ENCODE results near the gene SHISA7. TPM values are rescaled to one million over a fixed set of nuclear protein-coding genes. Genes with fewer than 3 reads are reported as not detected.

The SHISA7 gene
- total RNA-seq, 1 donor from 2014 or later = not detected

- FAIRE-seq = no peak
Measured at GRCh38 chr19:55466241-55466614, 23.1 kb upstream of the SHISA7 start.

GRCh38 chr19:55465460-55466240, 22.6 kb upstream of the SHISA7 start:
- H3K36me3 ChIP-seq (ENCODE audit: control insufficient read depth, insufficient read depth, low read length) = no peaks in the 10 kb centered on the region
- no peak for DNase-seq (ENCODE audit: low read depth)
- H3K27me3 ChIP-seq (ENCODE audit: control insufficient read depth, insufficient read depth, low read length) = no peaks in the 10 kb centered on the region
- TF ChIP-seq CTCF (IDR thresholded peaks at IDR 0.05; ENCODE audit: insufficient read depth, low read length, severe bottlenecking) = no peak
- H3K4me3 ChIP-seq (ENCODE audit: low read depth, low read length) = no peak overlapping the region
- FAIRE-seq = peak; percentile 47

More at GRCh38 chr19:55466241-55466614, 23.1 kb upstream of the SHISA7 start:
- Histone ChIP-seq H3K27me3 (ENCODE audit: control insufficient read depth, insufficient read depth, low read length) (no peaks in the 10 kb centered on the region), H3K36me3 (ENCODE audit: control insufficient read depth, insufficient read depth, low read length) (no peaks in the 10 kb centered on the region), H3K4me3 (ENCODE audit: low read depth, low read length) (no peak overlapping the region)
- no peak for TF ChIP-seq CTCF (IDR thresholded peaks at IDR 0.05; ENCODE audit: insufficient read depth, low read length, severe bottlenecking)
- DNase-seq (ENCODE audit: low read depth) = no peak

GRCh38 chr19:55464662-55465054, 21.6 kb upstream of the SHISA7 start, which contains the start of gene C19orf85:
TSS of gene C19orf85 (minus strand) at chr19:55464751. CDS start at chr19:55464554, 197 bp downstream.
- no peak for DNase-seq (ENCODE audit: low read depth)
- TF ChIP-seq CTCF (IDR thresholded peaks at IDR 0.05; ENCODE audit: insufficient read depth, low read length, severe bottlenecking) = no peak
- Histone ChIP-seq H3K36me3 (ENCODE audit: control insufficient read depth, insufficient read depth, low read length) (no peaks in the 10 kb centered on the region), H3K27me3 (ENCODE audit: control insufficient read depth, insufficient read depth, low read length) (no peaks in the 10 kb centered on the region), H3K4me3 (ENCODE audit: low read depth, low read length) (no peak within 1 kb of the TSS)
- no peak for FAIRE-seq

- no peak for TF ChIP-seq CTCF (IDR thresholded peaks at IDR 0.05; ENCODE audit: insufficient read depth, low read length, severe bottlenecking)
- Histone ChIP-seq H3K4me3 (ENCODE audit: low read depth, low read length) (no peak overlapping the region), H3K36me3 (ENCODE audit: control insufficient read depth, insufficient read depth, low read length) (no peaks in the 10 kb centered on the region), H3K27me3 (ENCODE audit: control insufficient read depth, insufficient read depth, low read length) (no peaks in the 10 kb centered on the region)
- no peak for DNase-seq (ENCODE audit: low read depth)
- no peak for FAIRE-seq
Measured at GRCh38 chr19:55464039-55464661, 21.1 kb upstream of the SHISA7 start.

- H3K4me3 ChIP-seq (ENCODE audit: low read depth, low read length) = no peak overlapping the region
- H3K27me3 ChIP-seq (ENCODE audit: control insufficient read depth, insufficient read depth, low read length) = no peaks in the 10 kb centered on the region
- H3K36me3 ChIP-seq (ENCODE audit: control insufficient read depth, insufficient read depth, low read length) = no peaks in the 10 kb centered on the region
- DNase-seq (ENCODE audit: low read depth) (no peak), FAIRE-seq (no peak)
- TF ChIP-seq CTCF (IDR thresholded peaks at IDR 0.05; ENCODE audit: insufficient read depth, low read length, severe bottlenecking) = no peak
Measured at GRCh38 chr19:55463583-55464031, 20.5 kb upstream of the SHISA7 start.
